Panc1 (cell line): ENCODE measurements around the gene UNC45B. TPM values are rescaled to one million over a fixed set of nuclear protein-coding genes. Genes with fewer than 3 reads are reported as not detected.

ENCODE experiments used
- ATAC-seq: fragments of 200-7000 bp; cut with Tn5 transposase; 2 replicates; pipeline ENCODE4 v1.9.1; 2020; ENCODE audit warnings: mild to moderate bottlenecking, moderate library complexity
- BruUV-seq: library from RNA; stranded (reverse); fragments of 400-500 nt; replicated peaks from 2 replicates; lab custom pipeline; 2021; lab: Mats Ljungman, UMichigan
- CTCF ChIA-PET: fragments of 300-600 bp; sonication (Branson Sonifier 250); formaldehyde crosslinking; loops from one replicate; lab custom pipeline; 2022; ENCODE audit warnings: antibody characterized with exemption; lab: Charles Lee
- POLR2A ChIA-PET: fragments of 300-600 bp; sonication (Branson Sonifier 250); formaldehyde crosslinking; loops from one replicate; lab custom pipeline; 2022; ENCODE audit warnings: antibody characterized with exemption; lab: Charles Lee
- DNase-seq: peaks from one replicate; pipeline ENCODE4 v3.0.0-alpha.2; 2010; ENCODE audit warnings: low read depth, low spot score
- H3K27ac ChIP-seq: 2 replicates; pipeline ENCODE4 v1.5.1; 2011; ENCODE audit warnings: mild to moderate bottlenecking, low read length, inconsistent platforms
- H3K27me3 ChIP-seq: fragments of 200-500 bp; sonication (Bioruptor generic); 2 replicates; pipeline ENCODE4 v1.6.0; 2014; ENCODE audit warnings: low read length, inconsistent platforms; ENCODE audit not compliant: control insufficient read depth, insufficient read depth
- H3K36me3 ChIP-seq: fragments of 200-500 bp; sonication (Bioruptor generic); 2 replicates; pipeline ENCODE4 v1.5.1; 2014; ENCODE audit warnings: inconsistent platforms, mild to moderate bottlenecking, low read length, moderate library complexity; ENCODE audit not compliant: control insufficient read depth, insufficient read depth
- H3K4me1 ChIP-seq: 2 replicates; pipeline ENCODE4 v1.5.1; 2011; ENCODE audit warnings: inconsistent platforms, mild to moderate bottlenecking, low read length, moderate library complexity; ENCODE audit not compliant: control insufficient read depth, insufficient read depth
- H3K4me3 ChIP-seq, 2 experiments: 2 replicates each; pipeline ENCODE4 v1.5.1; 2011 to 2012; ENCODE audit warnings: low read depth in 2 of 2, low read length in 2 of 2, mild to moderate bottlenecking in 2 of 2, inconsistent platforms in 1 of 2, moderate library complexity in 1 of 2
- H3K9me3 ChIP-seq: fragments of 200-500 bp; sonication (Bioruptor generic); 2 replicates; pipeline ENCODE4 v1.5.1; 2014; ENCODE audit warnings: low read depth, mild to moderate bottlenecking, inconsistent platforms, low read length, moderate library complexity; ENCODE audit not compliant: control insufficient read depth, insufficient read depth
- POLR2AphosphoS5 ChIP-seq: IDR thresholded peaks from 2 replicates; pipeline ENCODE4 v1.6.1; 2012; ENCODE audit warnings: mild to moderate bottlenecking, low read depth, low read length, moderate library complexity
- SIN3A ChIP-seq: IDR thresholded peaks from 2 replicates; pipeline ENCODE4 v1.6.1; 2012; ENCODE audit warnings: low read depth, mild to moderate bottlenecking, low read length, moderate library complexity, borderline replicate concordance; ENCODE audit not compliant: insufficient read depth
- TCF7L2 ChIP-seq: IDR thresholded peaks from 2 replicates; pipeline ENCODE4 v1.6.1; 2011; ENCODE audit warnings: mild to moderate bottlenecking, low read depth, low read length, inconsistent platforms
- in situ Hi-C: cut with HindIII; loops from 2 replicates; pipeline ENCODE4 v1.10.0; 2016; ENCODE audit warnings: low sequenced_read_pairs, low pct_unique_long_range_greater_than_20kb
- intact Hi-C: fragments of 100-400 bp; cut with micrococcal nuclease; formaldehyde crosslinking; loops from one replicate; pipeline ENCODE4 v1.10.0; 2022; ENCODE audit not compliant: unreplicated experiment
- total RNA-seq: library from RNA; stranded (reverse); gene quantifications from one replicate; pipeline ENCODE4 v1.2.1, GENCODE V29; 2021; ENCODE audit not compliant: unreplicated experiment
- TF ChIP-seq, protein P1 (sequence below): fragments of 450-650 bp; IDR thresholded peaks from 2 replicates; pipeline ENCODE4 v1.5.1; 2017; ENCODE audit warnings: mild to moderate bottlenecking
- TF ChIP-seq, protein P2 (sequence below), 2 experiments: IDR thresholded peaks; 2 replicates each; pipeline ENCODE4 v1.6.1; 2011 to 2012; ENCODE audit warnings: low read depth in 2 of 2, control low read depth in 1 of 2, low read length in 1 of 2, mild to moderate bottlenecking in 1 of 2, moderate library complexity in 1 of 2; ENCODE audit not compliant: insufficient read depth in 1 of 2

UNC45B gene
- total RNA-seq, 1 experiment from 2014 or later: not detected

DNA sequence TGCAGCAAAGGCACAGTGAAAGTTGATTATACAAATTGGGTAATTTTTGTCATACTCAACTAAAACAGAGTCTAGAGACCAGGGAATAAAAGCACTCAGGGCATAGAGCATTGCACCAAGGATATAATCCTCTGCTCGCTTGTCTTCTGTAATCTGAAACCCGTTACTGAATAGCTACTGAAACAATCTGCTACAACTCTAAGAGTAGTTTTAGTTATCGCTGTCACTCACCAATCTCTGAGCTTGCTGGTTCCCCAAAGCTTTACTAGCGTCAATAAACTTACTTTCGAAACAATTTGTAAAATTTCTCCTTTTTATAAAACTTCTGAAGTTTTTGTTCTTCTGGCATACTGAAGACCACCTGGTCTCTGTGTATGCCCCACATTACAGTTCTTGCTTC, 69.5 kb downstream of the UNC45B start:
- no peak for DNase-seq
- Histone ChIP-seq H3K4me1 (no peaks in the 10 kb centered on the region), H3K27ac (no peak overlapping the region), H3K36me3 (no peaks in the 10 kb centered on the region), H3K9me3 (no peaks in the 10 kb centered on the region), H3K4me3 (no peak overlapping the region), H3K27me3 (peaks cover 3% of the 10 kb centered on the region; the same call in 1 of the 2 replicates)
- TF ChIP-seq TCF7L2 (no peak), POLR2AphosphoS5 (no peak), SIN3A (no peak)
- TF ChIP-seq, protein P1, sequence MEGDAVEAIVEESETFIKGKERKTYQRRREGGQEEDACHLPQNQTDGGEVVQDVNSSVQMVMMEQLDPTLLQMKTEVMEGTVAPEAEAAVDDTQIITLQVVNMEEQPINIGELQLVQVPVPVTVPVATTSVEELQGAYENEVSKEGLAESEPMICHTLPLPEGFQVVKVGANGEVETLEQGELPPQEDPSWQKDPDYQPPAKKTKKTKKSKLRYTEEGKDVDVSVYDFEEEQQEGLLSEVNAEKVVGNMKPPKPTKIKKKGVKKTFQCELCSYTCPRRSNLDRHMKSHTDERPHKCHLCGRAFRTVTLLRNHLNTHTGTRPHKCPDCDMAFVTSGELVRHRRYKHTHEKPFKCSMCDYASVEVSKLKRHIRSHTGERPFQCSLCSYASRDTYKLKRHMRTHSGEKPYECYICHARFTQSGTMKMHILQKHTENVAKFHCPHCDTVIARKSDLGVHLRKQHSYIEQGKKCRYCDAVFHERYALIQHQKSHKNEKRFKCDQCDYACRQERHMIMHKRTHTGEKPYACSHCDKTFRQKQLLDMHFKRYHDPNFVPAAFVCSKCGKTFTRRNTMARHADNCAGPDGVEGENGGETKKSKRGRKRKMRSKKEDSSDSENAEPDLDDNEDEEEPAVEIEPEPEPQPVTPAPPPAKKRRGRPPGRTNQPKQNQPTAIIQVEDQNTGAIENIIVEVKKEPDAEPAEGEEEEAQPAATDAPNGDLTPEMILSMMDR: no peak
- TF ChIP-seq, protein P2, sequence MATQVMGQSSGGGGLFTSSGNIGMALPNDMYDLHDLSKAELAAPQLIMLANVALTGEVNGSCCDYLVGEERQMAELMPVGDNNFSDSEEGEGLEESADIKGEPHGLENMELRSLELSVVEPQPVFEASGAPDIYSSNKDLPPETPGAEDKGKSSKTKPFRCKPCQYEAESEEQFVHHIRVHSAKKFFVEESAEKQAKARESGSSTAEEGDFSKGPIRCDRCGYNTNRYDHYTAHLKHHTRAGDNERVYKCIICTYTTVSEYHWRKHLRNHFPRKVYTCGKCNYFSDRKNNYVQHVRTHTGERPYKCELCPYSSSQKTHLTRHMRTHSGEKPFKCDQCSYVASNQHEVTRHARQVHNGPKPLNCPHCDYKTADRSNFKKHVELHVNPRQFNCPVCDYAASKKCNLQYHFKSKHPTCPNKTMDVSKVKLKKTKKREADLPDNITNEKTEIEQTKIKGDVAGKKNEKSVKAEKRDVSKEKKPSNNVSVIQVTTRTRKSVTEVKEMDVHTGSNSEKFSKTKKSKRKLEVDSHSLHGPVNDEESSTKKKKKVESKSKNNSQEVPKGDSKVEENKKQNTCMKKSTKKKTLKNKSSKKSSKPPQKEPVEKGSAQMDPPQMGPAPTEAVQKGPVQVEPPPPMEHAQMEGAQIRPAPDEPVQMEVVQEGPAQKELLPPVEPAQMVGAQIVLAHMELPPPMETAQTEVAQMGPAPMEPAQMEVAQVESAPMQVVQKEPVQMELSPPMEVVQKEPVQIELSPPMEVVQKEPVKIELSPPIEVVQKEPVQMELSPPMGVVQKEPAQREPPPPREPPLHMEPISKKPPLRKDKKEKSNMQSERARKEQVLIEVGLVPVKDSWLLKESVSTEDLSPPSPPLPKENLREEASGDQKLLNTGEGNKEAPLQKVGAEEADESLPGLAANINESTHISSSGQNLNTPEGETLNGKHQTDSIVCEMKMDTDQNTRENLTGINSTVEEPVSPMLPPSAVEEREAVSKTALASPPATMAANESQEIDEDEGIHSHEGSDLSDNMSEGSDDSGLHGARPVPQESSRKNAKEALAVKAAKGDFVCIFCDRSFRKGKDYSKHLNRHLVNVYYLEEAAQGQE (IDR thresholded peaks at IDR 0.05; ENCODE audit: insufficient read depth in 1 of 2, low read depth in 2 of 2, low read length in 1 of 2): no peak
- intact Hi-C loops (loop anchor here (10.0 kb wide), 1 partner anchor 62 kb away; no protein-coding TSS in a partner anchor), in situ Hi-C loops (no loop called here)
- BruUV-seq: no TSS peak
- CTCF ChIA-PET: no interaction called here
- POLR2A ChIA-PET: no interaction called here
- no peak for ATAC-seq

DNA sequence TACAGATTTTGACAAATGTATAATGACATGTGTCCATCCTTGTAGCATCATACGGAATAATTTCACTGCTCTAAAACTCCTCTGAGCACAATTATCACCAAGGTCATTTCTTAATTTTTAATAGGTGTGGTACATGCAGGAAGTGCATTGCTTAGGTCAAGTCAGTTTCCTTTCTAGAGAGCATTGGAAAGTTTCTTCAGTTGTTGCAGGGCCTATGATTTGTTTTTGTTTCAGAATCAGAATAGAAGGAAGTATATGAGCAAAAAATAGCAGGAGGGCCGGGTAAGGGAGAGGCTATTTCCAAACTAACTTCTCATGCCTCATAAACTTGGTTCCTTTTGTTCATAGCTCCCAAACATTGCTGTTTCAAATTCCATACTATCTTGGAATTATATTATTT, 71.3 kb downstream of the UNC45B start:
- peaks cover 3% of the 10 kb centered on the region; the same call in 1 of the 2 replicates for H3K27me3 ChIP-seq
- H3K9me3 ChIP-seq: no peaks in the 10 kb centered on the region
- no peak for ATAC-seq
- H3K4me3 ChIP-seq: no peak overlapping the region
- in situ Hi-C loops: no loop called here
- intact Hi-C loops: loop anchor here (10.0 kb wide), 1 partner anchor 64 kb away; no protein-coding TSS in a partner anchor
- DNase-seq: no peak
- H3K36me3 ChIP-seq: no peaks in the 10 kb centered on the region
- H3K4me1 ChIP-seq: no peaks in the 10 kb centered on the region
- ChIA-PET CTCF (no interaction called here), POLR2A (no interaction called here)
- TF ChIP-seq, protein P1: no peak
- TF ChIP-seq TCF7L2 (no peak), SIN3A (no peak), POLR2AphosphoS5 (no peak)
- TF ChIP-seq, protein P2 (IDR thresholded peaks at IDR 0.05; ENCODE audit: insufficient read depth in 1 of 2, low read depth in 2 of 2, low read length in 1 of 2): no peak
- BruUV-seq: no TSS peak
- H3K27ac ChIP-seq: no peak overlapping the region
